Activated T-helper 2 cell treated with anti-CD3 and anti-CD28 coated beads, Interferon-gamma antibody, Interleukin-2, Interleukin-4, amounts not matched to agents 10 μg/mL and 5 μg/mL and 100 μg/mL, durations not matched to agents 14 hours and 24 hours and 36 hours (primary cell): ENCODE results near the gene WWOX. TPM values are rescaled to one million over a fixed set of nuclear protein-coding genes. Genes with fewer than 3 reads are reported as not detected.

ENCODE experiments used
- DNase-seq: peaks from one replicate; pipeline ENCODE4 v3.0.0; 2021; ENCODE audit warnings: low spot score
- H3K27ac Mint-ChIP-seq: one replicate; pipeline ENCODE4 v1.8.0; 2021; ENCODE audit warnings: mixed read lengths
- H3K27me3 Mint-ChIP-seq: one replicate; pipeline ENCODE4 v1.8.0; 2021; ENCODE audit warnings: low read depth, mixed read lengths
- H3K36me3 Mint-ChIP-seq: one replicate; pipeline ENCODE4 v1.8.0; 2021; ENCODE audit warnings: low read depth, mixed read lengths
- H3K4me1 Mint-ChIP-seq: one replicate; pipeline ENCODE4 v1.8.0; 2021; ENCODE audit warnings: low read depth, mixed read lengths
- H3K4me3 Mint-ChIP-seq: one replicate; pipeline ENCODE4 v1.8.0; 2021; ENCODE audit warnings: low read depth, mild to moderate bottlenecking, moderate library complexity, mixed read lengths
- H3K9me3 Mint-ChIP-seq: one replicate; pipeline ENCODE4 v1.8.0; 2021; ENCODE audit warnings: mixed read lengths
- intact Hi-C: fragments of 100-400 bp; cut with micrococcal nuclease; formaldehyde crosslinking; loops from one replicate; pipeline ENCODE4 v1.15.1; 2023
- total RNA-seq: library from RNA; stranded (reverse); gene quantifications from 2 replicates; pipeline ENCODE4 v1.2.3, GENCODE V29; 2022

Gene WWOX
- total RNA-seq, 1 donor from 2014 or later = 19.0 TPM

- no peak for DNase-seq
- Mint-ChIP-seq H3K4me1 (no peaks in the 10 kb centered on the region), H3K27ac (no peak overlapping the region), H3K27me3 (peaks cover 7% of the 10 kb centered on the region), H3K36me3 (no peaks in the 10 kb centered on the region), H3K4me3 (no peak overlapping the region), H3K9me3 (no peaks in the 10 kb centered on the region)
- intact Hi-C loops = no loop called here
Measured at GRCh38 chr16:79107301-79107700, 1007.8 kb downstream of the WWOX start.

DNA sequence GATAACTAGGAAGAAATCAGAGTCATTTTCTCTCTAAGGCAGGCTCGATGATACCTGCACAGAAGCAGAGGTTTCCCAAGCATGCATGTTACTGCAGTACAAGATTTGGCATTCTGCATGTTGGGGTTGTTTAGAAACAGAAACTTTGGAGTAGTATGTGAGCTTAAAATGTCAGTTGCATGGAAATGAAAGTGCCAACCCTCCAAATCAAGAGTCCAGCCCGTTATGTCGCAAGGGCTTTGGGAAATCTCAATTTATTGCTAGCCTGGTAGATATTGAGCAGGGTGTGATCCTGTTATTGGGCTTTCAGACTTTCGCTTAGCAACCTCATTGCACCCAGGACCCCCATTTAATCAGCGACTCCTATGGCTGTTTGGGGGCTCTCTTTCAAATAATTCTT lies 1010.3 kb downstream of the WWOX start:
- Mint-ChIP-seq H3K27me3 (peaks cover 4% of the 10 kb centered on the region), H3K4me3 (no peak overlapping the region), H3K36me3 (no peaks in the 10 kb centered on the region), H3K27ac (no peak overlapping the region), H3K9me3 (no peaks in the 10 kb centered on the region), H3K4me1 (no peaks in the 10 kb centered on the region)
- DNase-seq = no peak
- intact Hi-C loops = no loop called here

- no peak overlapping the region for H3K4me3 Mint-ChIP-seq
- no peak for DNase-seq
- no peaks in the 10 kb centered on the region for H3K36me3 Mint-ChIP-seq
- peaks cover 4% of the 10 kb centered on the region for H3K27me3 Mint-ChIP-seq
- intact Hi-C loops = no loop called here
- H3K9me3 Mint-ChIP-seq = no peaks in the 10 kb centered on the region
- no peaks in the 10 kb centered on the region for H3K4me1 Mint-ChIP-seq
- no peak overlapping the region for H3K27ac Mint-ChIP-seq
Measured at GRCh38 chr16:79110242-79110641, 1010.8 kb downstream of the WWOX start.

DNA sequence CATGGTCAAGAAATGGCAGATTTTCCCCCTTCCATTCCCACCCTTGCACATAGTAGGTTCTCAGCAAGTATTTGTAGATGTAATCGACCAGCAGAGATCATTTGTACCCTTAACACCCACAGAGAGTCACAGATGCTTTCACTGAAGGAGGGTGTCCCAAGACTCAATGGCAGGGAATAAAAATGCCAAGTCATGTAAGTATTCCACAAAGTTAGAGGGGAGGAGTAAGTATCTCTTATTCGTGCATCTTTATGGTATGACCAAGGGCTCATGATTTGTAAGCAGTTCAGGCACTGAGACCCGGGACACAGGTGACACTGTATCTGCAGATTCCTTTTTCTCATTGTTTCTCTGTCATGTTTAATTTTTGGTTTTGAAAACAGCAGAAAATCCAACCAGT lies 1011.5 kb downstream of the WWOX start:
- H3K27ac Mint-ChIP-seq = no peak overlapping the region
- no peaks in the 10 kb centered on the region for H3K9me3 Mint-ChIP-seq
- no peak overlapping the region for H3K4me3 Mint-ChIP-seq

GRCh38 chr16:79112462-79112861 lies 1013.0 kb downstream of the WWOX start:
- peaks cover 2% of the 10 kb centered on the region for H3K27me3 Mint-ChIP-seq
- no peaks in the 10 kb centered on the region for H3K9me3 Mint-ChIP-seq
- H3K4me3 Mint-ChIP-seq = no peak overlapping the region
- H3K4me1 Mint-ChIP-seq = no peaks in the 10 kb centered on the region
- H3K36me3 Mint-ChIP-seq = no peaks in the 10 kb centered on the region
- intact Hi-C loops = no loop called here
- H3K27ac Mint-ChIP-seq = no peak overlapping the region
- DNase-seq = no peak

More for the DNA sequence above, 1011.5 kb downstream of the WWOX start:
- DNase-seq = no peak
- intact Hi-C loops = no loop called here
- Mint-ChIP-seq H3K27me3 (peaks cover 4% of the 10 kb centered on the region), H3K4me1 (no peaks in the 10 kb centered on the region), H3K36me3 (no peaks in the 10 kb centered on the region)

DNA sequence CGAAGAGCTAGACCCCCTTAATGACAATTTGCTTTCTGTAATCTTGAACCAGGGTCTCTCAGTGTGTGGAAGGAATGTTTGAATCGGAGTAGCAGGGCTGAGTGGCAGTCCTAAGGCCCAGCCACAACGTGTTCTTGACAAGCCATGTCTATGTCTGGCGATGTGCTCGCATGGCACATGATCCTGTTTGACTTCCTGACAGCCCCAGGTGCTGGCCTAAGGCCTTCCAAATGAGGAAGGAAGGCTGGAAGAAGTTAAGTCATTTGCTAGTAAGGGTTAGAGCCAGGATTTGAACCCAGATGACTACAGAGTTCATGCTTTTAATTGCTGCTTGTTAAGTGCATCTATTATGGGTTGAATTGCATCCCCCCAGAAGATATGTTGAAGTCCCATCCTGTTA lies 1014.4 kb downstream of the WWOX start:
- Mint-ChIP-seq H3K4me1 (no peaks in the 10 kb centered on the region), H3K4me3 (no peak overlapping the region), H3K36me3 (no peaks in the 10 kb centered on the region), H3K9me3 (no peaks in the 10 kb centered on the region), H3K27ac (no peak overlapping the region), H3K27me3 (peaks cover 3% of the 10 kb centered on the region)
- DNase-seq = no peak
- intact Hi-C loops = no loop called here

DNA sequence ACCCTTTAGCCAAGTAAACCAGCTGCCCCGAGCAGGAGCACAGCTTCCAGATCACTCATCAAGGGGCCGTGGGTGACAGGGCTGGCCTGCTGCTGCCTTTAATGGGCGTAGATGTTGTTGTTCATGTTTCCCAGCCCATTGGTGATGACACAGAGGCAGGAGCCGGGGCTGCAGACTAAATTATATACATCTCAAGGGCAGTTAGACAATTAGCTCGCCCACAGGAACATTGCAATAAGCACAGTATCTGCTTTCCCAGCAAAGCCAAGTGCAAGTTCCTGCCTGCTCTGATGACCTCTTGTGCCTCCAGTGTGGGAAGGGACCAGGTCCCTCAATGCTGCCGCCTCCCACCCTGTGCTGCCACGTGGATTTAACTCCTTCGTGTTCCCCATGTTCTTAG lies 1015.3 kb downstream of the WWOX start:
- no peaks in the 10 kb centered on the region for H3K4me1 Mint-ChIP-seq
- H3K27me3 Mint-ChIP-seq = peaks cover 3% of the 10 kb centered on the region
- DNase-seq = no peak
- H3K9me3 Mint-ChIP-seq = no peaks in the 10 kb centered on the region
- no peaks in the 10 kb centered on the region for H3K36me3 Mint-ChIP-seq
- H3K27ac Mint-ChIP-seq = no peak overlapping the region
- H3K4me3 Mint-ChIP-seq = no peak overlapping the region
- intact Hi-C loops = no loop called here

DNA sequence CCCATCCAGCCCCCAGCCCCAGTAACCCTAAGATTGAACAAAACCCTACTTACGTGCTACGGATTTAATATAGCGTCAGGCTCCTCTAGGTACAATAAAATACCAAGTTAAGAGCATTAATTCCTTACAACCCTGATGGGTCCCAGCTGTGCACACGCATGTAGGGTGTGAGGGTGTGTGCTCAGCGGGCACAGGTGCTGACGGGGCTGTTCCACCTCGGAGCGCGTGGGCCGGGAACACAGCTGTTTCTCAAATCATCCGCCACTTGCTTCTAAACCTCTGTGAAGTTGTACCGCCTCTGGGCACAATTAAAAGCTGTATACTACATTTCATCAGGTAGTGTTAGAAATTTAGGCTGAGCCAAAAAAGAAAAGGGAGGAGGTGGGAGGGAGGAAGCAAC lies 1022.5 kb downstream of the WWOX start:
- Mint-ChIP-seq H3K27me3 (peaks cover 2% of the 10 kb centered on the region), H3K4me3 (no peak overlapping the region), H3K27ac (no peak overlapping the region), H3K4me1 (no peaks in the 10 kb centered on the region), H3K9me3 (peaks cover 4% of the 10 kb centered on the region), H3K36me3 (no peaks in the 10 kb centered on the region)
- intact Hi-C loops = no loop called here
- DNase-seq = no peak

- Mint-ChIP-seq H3K27me3 (peaks cover 2% of the 10 kb centered on the region), H3K36me3 (no peaks in the 10 kb centered on the region)
Measured at GRCh38 chr16:79122343-79122742, 1022.9 kb downstream of the WWOX start.

GRCh38 chr16:79124016-79124756 lies 1024.7 kb downstream of the WWOX start:
- Mint-ChIP-seq H3K27me3 (no peaks in the 10 kb centered on the region), H3K27ac (no peak overlapping the region), H3K9me3 (peaks cover 4% of the 10 kb centered on the region), H3K4me1 (no peaks in the 10 kb centered on the region), H3K36me3 (no peaks in the 10 kb centered on the region), H3K4me3 (no peak overlapping the region)
- DNase-seq = no peak
- intact Hi-C loops = no loop called here

More at GRCh38 chr16:79122343-79122742, 1022.9 kb downstream of the WWOX start:
- intact Hi-C loops = no loop called here
- H3K4me3 Mint-ChIP-seq = no peak overlapping the region
- H3K27ac Mint-ChIP-seq = no peak overlapping the region
- DNase-seq = no peak
- H3K9me3 Mint-ChIP-seq = peaks cover 4% of the 10 kb centered on the region
- H3K4me1 Mint-ChIP-seq = no peaks in the 10 kb centered on the region

GRCh38 chr16:79127766-79128165 lies 1028.3 kb downstream of the WWOX start:
- no peak for DNase-seq
- intact Hi-C loops = no loop called here
- H3K36me3 Mint-ChIP-seq = no peaks in the 10 kb centered on the region

GRCh38 chr16:79128706-79129105 lies 1029.3 kb downstream of the WWOX start:
- peaks cover 2% of the 10 kb centered on the region for H3K27me3 Mint-ChIP-seq
- peaks cover 4% of the 10 kb centered on the region for H3K9me3 Mint-ChIP-seq
- no peak overlapping the region for H3K4me3 Mint-ChIP-seq
- intact Hi-C loops = no loop called here
- no peak overlapping the region for H3K27ac Mint-ChIP-seq
- H3K4me1 Mint-ChIP-seq = no peaks in the 10 kb centered on the region
- no peak for DNase-seq
- no peaks in the 10 kb centered on the region for H3K36me3 Mint-ChIP-seq

More at GRCh38 chr16:79127766-79128165, 1028.3 kb downstream of the WWOX start:
- Mint-ChIP-seq H3K4me1 (no peaks in the 10 kb centered on the region), H3K9me3 (peaks cover 4% of the 10 kb centered on the region), H3K27ac (no peak overlapping the region), H3K27me3 (no peaks in the 10 kb centered on the region), H3K4me3 (no peak overlapping the region)

DNA sequence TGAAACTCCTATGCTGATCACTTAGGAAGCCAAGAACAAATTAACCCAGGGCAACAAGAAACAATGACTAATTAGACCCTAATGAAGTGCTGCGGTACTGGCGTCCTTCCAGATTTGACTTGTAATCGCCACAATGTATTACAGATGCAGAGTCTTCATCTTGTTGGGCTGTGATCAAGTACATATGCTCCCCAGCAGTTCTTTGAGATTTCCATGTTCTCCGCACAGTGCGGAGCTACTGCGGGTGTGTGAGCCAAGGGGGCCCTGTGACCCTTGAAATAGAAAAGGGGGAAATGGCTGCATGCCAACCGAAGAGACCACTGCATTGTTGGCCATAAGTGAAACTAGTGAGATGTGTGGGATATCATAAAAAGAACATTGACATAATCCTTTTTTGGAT lies 1031.2 kb downstream of the WWOX start:
- Mint-ChIP-seq H3K4me3 (no peak overlapping the region), H3K27me3 (peaks cover 2% of the 10 kb centered on the region), H3K27ac (no peak overlapping the region), H3K4me1 (no peaks in the 10 kb centered on the region), H3K36me3 (no peaks in the 10 kb centered on the region), H3K9me3 (no peaks in the 10 kb centered on the region)
- intact Hi-C loops = no loop called here
- DNase-seq = no peak
